HepG2 (cell line): Measurements from ENCODE around the gene SPTBN4. TPM values are rescaled to one million over a fixed set of nuclear protein-coding genes. Genes with fewer than 3 reads are reported as not detected.
A peak's percentile ranks its signal among the peaks of the same experiment; 100 is the strongest.

Experiments
- ARNTL ChIP-seq: sonication (generic); formaldehyde crosslinking; IDR thresholded peaks from 2 replicates; pipeline ENCODE4 v1.4.0; 2020; ENCODE audit warnings: mild to moderate bottlenecking, missing genetic modification reagents
- DMAP1 ChIP-seq: IDR thresholded peaks from 2 replicates; pipeline ENCODE4 v1.6.1; 2016
- HNRNPLL ChIP-seq: fragments of 200-400 bp; formaldehyde crosslinking; IDR thresholded peaks from 2 replicates; pipeline ENCODE4 v1.6.1; 2017; ENCODE audit warnings: mild to moderate bottlenecking, low read depth, low read length; ENCODE audit not compliant: poor library complexity, severe bottlenecking
- IKZF1 ChIP-seq: fragments of 450-650 bp; IDR thresholded peaks from 2 replicates; pipeline ENCODE4 v1.7.1; 2016
- ISL2 ChIP-seq: sonication (generic); formaldehyde crosslinking; IDR thresholded peaks from 2 replicates; pipeline ENCODE4 v1.5.0; 2020; ENCODE audit warnings: missing genetic modification reagents
- KDM4B ChIP-seq: sonication (generic); formaldehyde crosslinking; IDR thresholded peaks from 2 replicates; pipeline ENCODE4 v1.4.0; 2020; ENCODE audit warnings: missing genetic modification reagents
- MAFK ChIP-seq, 2 experiments: IDR thresholded peaks in 1 of 2; conservative IDR thresholded peaks in 1 of 2; 2 replicates each; pipeline ENCODE4 v1.6.1; 2011; ENCODE audit warnings: improper control_type of control experiment in 2 of 2, low read length in 2 of 2
- MAZ ChIP-seq, 2 experiments: sonication (generic) in 1 of 2; formaldehyde crosslinking in 1 of 2; IDR thresholded peaks; 2 replicates each; pipeline versions ENCODE4 v1.5.0 to v1.6.1; 2012 to 2020; ENCODE audit warnings: low read depth in 2 of 2, mild to moderate bottlenecking in 2 of 2, borderline replicate concordance in 1 of 2, improper control_type of control experiment in 1 of 2, low read length in 1 of 2, missing genetic modification reagents in 1 of 2, moderate library complexity in 1 of 2
- MIER2 ChIP-seq: IDR thresholded peaks from 2 replicates; pipeline ENCODE4 v1.6.1; 2016; ENCODE audit warnings: missing biosample characterization, missing genetic modification reagents
- MXD4 ChIP-seq: IDR thresholded peaks from 2 replicates; pipeline ENCODE4 v1.6.1; 2016; ENCODE audit warnings: mild to moderate bottlenecking, missing biosample characterization, missing genetic modification reagents
- NFAT5 ChIP-seq: sonication (generic); formaldehyde crosslinking; IDR thresholded peaks from 2 replicates; pipeline ENCODE4 v1.4.0; 2020; ENCODE audit warnings: missing genetic modification reagents
- NRL ChIP-seq: sonication (generic); formaldehyde crosslinking; IDR thresholded peaks from 2 replicates; pipeline ENCODE4 v1.5.0; 2020; ENCODE audit warnings: missing genetic modification reagents, mild to moderate bottlenecking, moderate library complexity, borderline replicate concordance
- TFDP1 ChIP-seq: IDR thresholded peaks from 2 replicates; pipeline ENCODE4 v1.6.1; 2016; ENCODE audit warnings: missing compliant biosample characterization, missing genetic modification reagents, borderline replicate concordance
- ZFP41 ChIP-seq: sonication (generic); formaldehyde crosslinking; IDR thresholded peaks from 2 replicates; pipeline ENCODE4 v1.4.0; 2020; ENCODE audit warnings: mild to moderate bottlenecking, missing genetic modification reagents, borderline replicate concordance
- ZFY ChIP-seq: sonication (generic); formaldehyde crosslinking; IDR thresholded peaks from 2 replicates; pipeline ENCODE4 v1.4.0; 2020; ENCODE audit warnings: missing genetic modification reagents
- ZNF382 ChIP-seq: sonication (generic); formaldehyde crosslinking; IDR thresholded peaks from 2 replicates; pipeline ENCODE4 v1.5.0; 2020; ENCODE audit warnings: missing genetic modification reagents, mild to moderate bottlenecking, borderline replicate concordance
- ZNF451 ChIP-seq: sonication (generic); formaldehyde crosslinking; IDR thresholded peaks from 2 replicates; pipeline ENCODE4 v1.5.0; 2020; ENCODE audit warnings: mild to moderate bottlenecking, missing genetic modification reagents
- ZNF546 ChIP-seq: sonication (generic); formaldehyde crosslinking; conservative IDR thresholded peaks from 2 replicates; pipeline ENCODE4 v1.8.1; 2023; ENCODE audit warnings: mild to moderate bottlenecking, missing genetic modification reagents
- ZNF577 ChIP-seq: sonication (generic); formaldehyde crosslinking; IDR thresholded peaks from 2 replicates; pipeline ENCODE4 v1.4.0; 2020; ENCODE audit warnings: mild to moderate bottlenecking, low read depth, missing genetic modification reagents, borderline replicate concordance
- ZNF772 ChIP-seq: sonication (generic); formaldehyde crosslinking; IDR thresholded peaks from 2 replicates; pipeline ENCODE4 v1.5.0; 2020; ENCODE audit warnings: mild to moderate bottlenecking, missing genetic modification reagents
- polyA plus RNA-seq, 8 experiments: library from polyadenylated mRNA; depleted of rRNA in 3 of 8; stranded (reverse) in 7 of 8; unstranded in 1 of 8; fragments of >200 nt; fragmentation: Illumina TruSeq in 4 of 8; extraction: Trizol in 4 of 8; gene quantifications; 2 replicates each; pipeline versions ENCODE4 v1.2.1 to v1.2.3, GENCODE V29; 2011 to 2016; ENCODE audit warnings: low read depth in 4 of 8, missing spikeins in 1 of 8, mixed read lengths in 1 of 8; ENCODE audit not compliant: insufficient read depth in 1 of 8
- total RNA-seq, 5 experiments: library from RNA; depleted of rRNA; stranded (reverse); fragments of >200 nt; fragmentation: Illumina TruSeq; extraction: Trizol; gene quantifications; 2 replicates each; pipeline ENCODE4 v1.2.3, GENCODE V29; 2016; ENCODE audit warnings: low read depth in 1 of 5
- TF ChIP-seq, protein P1 (sequence below): sonication (generic); formaldehyde crosslinking; IDR thresholded peaks from 2 replicates; pipeline ENCODE4 v1.5.1; 2020; ENCODE audit warnings: missing genetic modification reagents, mild to moderate bottlenecking, borderline replicate concordance

The SPTBN4 gene
- total and polyA plus RNA-seq, 2 of the 13 experiments (the other 11 are each of a cell fraction or from before 2014, with no cell fraction given), result 0.11 TPM

DNA sequence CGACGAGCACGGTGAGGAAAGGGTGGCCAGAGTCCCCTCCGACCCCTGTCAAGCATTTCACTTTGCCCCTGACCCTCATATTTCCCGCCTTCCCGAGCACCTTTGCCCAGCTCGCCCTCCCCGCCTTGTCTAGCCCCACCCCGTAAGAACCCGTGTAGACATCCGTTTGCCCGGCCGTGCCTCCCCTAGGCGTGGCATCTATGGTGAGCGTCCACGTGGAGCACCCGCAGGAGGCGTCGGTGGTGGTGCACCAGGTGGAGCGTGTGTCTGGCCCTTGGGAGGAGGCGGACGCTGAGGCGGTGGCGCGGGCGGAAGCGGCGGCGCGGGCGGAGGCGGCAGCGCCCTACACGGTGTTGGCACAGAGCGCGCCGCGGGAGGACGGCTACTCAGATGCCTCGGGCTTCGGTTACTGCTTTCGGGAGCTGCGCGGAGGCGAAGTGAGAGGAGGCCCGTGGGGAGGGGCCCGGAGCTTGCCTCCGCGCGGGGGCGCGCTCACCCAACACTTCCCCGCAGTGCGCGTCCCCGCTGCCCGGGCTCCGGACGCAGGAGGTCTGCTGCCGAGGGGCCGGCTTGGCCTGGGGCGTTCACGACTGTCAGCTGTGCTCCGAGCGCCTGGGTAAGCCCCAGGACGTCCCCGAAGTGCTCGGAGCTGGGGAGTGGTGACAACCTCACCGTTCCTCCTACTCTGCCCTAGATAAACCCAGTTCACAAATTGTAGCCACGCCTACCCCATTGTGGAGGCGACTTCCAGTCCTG is 138.6 kb downstream of the SPTBN4 start (continued):
- TF ChIP-seq MIER2 (CRISPR knock-in tag) (0 out of 2 replicates have a peak, but pooled peaks have one; percentile 8), ZNF577 (CRISPR knock-in tag) (no peak), IKZF1 (no peak), ISL2 (CRISPR knock-in tag) (no peak), KDM4B (no peak), ZNF451 (CRISPR knock-in tag) (no peak), ZNF772 (CRISPR knock-in tag) (0 out of 2 replicates have a peak, but pooled peaks have one; percentile 5), MXD4 (CRISPR knock-in tag) (no peak), MAFK (conservative IDR thresholded peaks at IDR 0.05 in 1 of 2, IDR thresholded peaks at IDR 0.05 in 1 of 2; ENCODE audit: low read length in 2 of 2) (no peak), ZNF382 (no peak), DMAP1 (CRISPR knock-in tag) (no peak), NRL (CRISPR knock-in tag) (peak; percentile 79; the same call in 1 of the 2 replicates), NFAT5 (CRISPR knock-in tag) (no peak), ZFY (CRISPR knock-in tag) (0 out of 2 replicates have a peak, but pooled peaks have one; percentile 23), ZFP41 (0 out of 2 replicates have a peak, but pooled peaks have one; percentile 29), ARNTL (CRISPR knock-in tag) (no peak; the same call in 1 of the 2 replicates), MAZ (IDR thresholded peaks at IDR 0.05; ENCODE audit: borderline replicate concordance, low read depth, low read length) (no peak), MAZ (CRISPR knock-in tag; IDR thresholded peaks at IDR 0.05; ENCODE audit: low read depth) (no peak), HNRNPLL (peak; percentile 66), TFDP1 (CRISPR knock-in tag) (peak; percentile 70; the same call in 1 of the 2 replicates), ZNF546 (CRISPR knock-in tag) (0 out of 2 replicates have a peak, but pooled peaks have one; percentile 51)
- TF ChIP-seq, protein P1, sequence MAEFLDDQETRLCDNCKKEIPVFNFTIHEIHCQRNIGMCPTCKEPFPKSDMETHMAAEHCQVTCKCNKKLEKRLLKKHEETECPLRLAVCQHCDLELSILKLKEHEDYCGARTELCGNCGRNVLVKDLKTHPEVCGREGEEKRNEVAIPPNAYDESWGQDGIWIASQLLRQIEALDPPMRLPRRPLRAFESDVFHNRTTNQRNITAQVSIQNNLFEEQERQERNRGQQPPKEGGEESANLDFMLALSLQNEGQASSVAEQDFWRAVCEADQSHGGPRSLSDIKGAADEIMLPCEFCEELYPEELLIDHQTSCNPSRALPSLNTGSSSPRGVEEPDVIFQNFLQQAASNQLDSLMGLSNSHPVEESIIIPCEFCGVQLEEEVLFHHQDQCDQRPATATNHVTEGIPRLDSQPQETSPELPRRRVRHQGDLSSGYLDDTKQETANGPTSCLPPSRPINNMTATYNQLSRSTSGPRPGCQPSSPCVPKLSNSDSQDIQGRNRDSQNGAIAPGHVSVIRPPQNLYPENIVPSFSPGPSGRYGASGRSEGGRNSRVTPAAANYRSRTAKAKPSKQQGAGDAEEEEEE (CRISPR knock-in tag), result no peak
